ENCODE results near the gene IFNK. TPM values are rescaled to one million over a fixed set of nuclear protein-coding genes. Genes with fewer than 3 reads are reported as not detected.

Gene IFNK
- total RNA-seq, 6 experiments from 2014 or later = not detected

GRCh38 chr9:27504259-27504658 lies 19.8 kb upstream of the IFNK start:
- H3K4me1 ChIP-seq = no peaks in the 10 kb centered on the region
- intact Hi-C loops (cut with DNase I) = no loop called here
- H3K9me3 ChIP-seq = no peaks in the 10 kb centered on the region
- no peaks in the 10 kb centered on the region for H3K36me3 ChIP-seq
- no peak for TF ChIP-seq CTCF (IDR thresholded peaks at IDR 0.05)
- TF ChIP-seq POLR2A (IDR thresholded peaks at IDR 0.05) = no peak
- H3K27me3 ChIP-seq = no peaks in the 10 kb centered on the region
- no peak overlapping the region for H3K27ac ChIP-seq
- no peak overlapping the region for H3K4me3 ChIP-seq
- DNase-seq (no peak), ATAC-seq (no peak)

GRCh38 chr9:27505744-27506161 lies 18.3 kb upstream of the IFNK start:
- no peak for ATAC-seq

GRCh38 chr9:27506981-27507380 lies 17.1 kb upstream of the IFNK start:
- ATAC-seq (no peak), DNase-seq (no peak)
- Histone ChIP-seq H3K4me3 (no peak overlapping the region), H3K27me3 (no peaks in the 10 kb centered on the region), H3K9me3 (no peaks in the 10 kb centered on the region), H3K4me1 (no peaks in the 10 kb centered on the region), H3K36me3 (no peaks in the 10 kb centered on the region), H3K27ac (no peak overlapping the region)
- no peak for TF ChIP-seq POLR2A (IDR thresholded peaks at IDR 0.05)
- TF ChIP-seq CTCF (IDR thresholded peaks at IDR 0.05) = no peak
- intact Hi-C loops (cut with DNase I) = no loop called here
- 57% methylated on average over 2 of the region's 2 CpGs for WGBS (ENCODE audit: insufficient coverage, low coverage, low lambda C conversion rate, missing lambda C conversion rate)

More at GRCh38 chr9:27505744-27506161, 18.3 kb upstream of the IFNK start:
- DNase-seq = no peak
- Histone ChIP-seq H3K27me3 (no peaks in the 10 kb centered on the region), H3K27ac (no peak overlapping the region), H3K4me3 (no peak overlapping the region), H3K4me1 (no peaks in the 10 kb centered on the region), H3K9me3 (no peaks in the 10 kb centered on the region), H3K36me3 (no peaks in the 10 kb centered on the region)
- TF ChIP-seq POLR2A (IDR thresholded peaks at IDR 0.05) (no peak), CTCF (IDR thresholded peaks at IDR 0.05) (no peak)
- intact Hi-C loops (cut with DNase I) = no loop called here
- 76% methylated on average over 4 of the region's 5 CpGs for WGBS (ENCODE audit: insufficient coverage, low coverage, low lambda C conversion rate, missing lambda C conversion rate)

DNA sequence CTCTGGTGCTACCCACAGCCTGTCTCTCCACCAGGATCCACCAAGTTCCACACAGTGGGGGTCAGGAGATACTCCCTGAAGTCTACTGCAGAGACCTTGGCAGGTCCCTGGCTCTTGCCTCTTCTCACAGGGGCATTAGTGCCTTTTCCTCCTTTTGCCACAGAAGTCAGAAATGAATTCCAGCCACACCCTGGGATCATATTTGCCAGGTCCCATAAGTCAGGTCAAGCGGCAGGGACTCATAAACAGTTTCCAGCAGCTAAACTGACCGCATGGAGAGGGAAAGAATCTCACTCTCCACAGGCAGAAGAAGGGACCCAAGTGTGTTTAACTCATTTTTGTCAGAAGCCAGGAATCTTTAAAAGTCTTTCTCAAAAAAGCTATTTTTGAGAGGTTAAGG lies 13.3 kb upstream of the IFNK start:
- Histone ChIP-seq H3K9me3 (no peaks in the 10 kb centered on the region), H3K27ac (no peak overlapping the region), H3K36me3 (no peaks in the 10 kb centered on the region), H3K4me3 (no peak overlapping the region), H3K4me1 (no peaks in the 10 kb centered on the region), H3K27me3 (no peaks in the 10 kb centered on the region)
- WGBS (ENCODE audit: insufficient coverage, low coverage, low lambda C conversion rate, missing lambda C conversion rate) = 66% methylated on average over 2 of the region's 2 CpGs
- TF ChIP-seq CTCF (IDR thresholded peaks at IDR 0.05) (no peak), POLR2A (IDR thresholded peaks at IDR 0.05) (no peak)
- ATAC-seq (no peak), DNase-seq (no peak)
- intact Hi-C loops (cut with DNase I) = no loop called here

- Histone ChIP-seq H3K4me3 (no peak overlapping the region), H3K9me3 (no peaks in the 10 kb centered on the region), H3K4me1 (no peaks in the 10 kb centered on the region), H3K27me3 (no peaks in the 10 kb centered on the region), H3K27ac (no peak overlapping the region), H3K36me3 (no peaks in the 10 kb centered on the region)
- WGBS (ENCODE audit: insufficient coverage, low coverage, low lambda C conversion rate, missing lambda C conversion rate) = 17% methylated on average over 1 of the region's 2 CpGs
- DNase-seq = no peak
- intact Hi-C loops (cut with DNase I) = no loop called here
- ATAC-seq = no peak
- TF ChIP-seq CTCF (IDR thresholded peaks at IDR 0.05) = no peak
- TF ChIP-seq POLR2A (IDR thresholded peaks at IDR 0.05) = no peak
Measured at GRCh38 chr9:27511771-27512170, 12.3 kb upstream of the IFNK start.
